Astrocyte of the spinal cord (primary cell): ENCODE measurements around the gene VWA3A.

Experiments used
- DNase-seq: peaks from one replicate; pipeline ENCODE4 v3.0.0; 2011; ENCODE audit warnings: low read depth, low spot score
- H3K4me3 ChIP-seq: 2 replicates; pipeline ENCODE4 v1.5.1; 2011; ENCODE audit warnings: low read depth, mild to moderate bottlenecking, low read length, moderate library complexity
- CTCF ChIP-seq: IDR thresholded peaks from 2 replicates; pipeline ENCODE4 v1.5.1; 2012; ENCODE audit warnings: low read depth, mild to moderate bottlenecking, low read length, inconsistent platforms
- in situ Hi-C: cut with HindIII; loops from 2 replicates; pipeline ENCODE4 v1.10.0; 2017; ENCODE audit warnings: low sequenced_read_pairs

The VWA3A gene

GRCh38 chr16:22086440-22086839 is 5.9 kb upstream of the VWA3A start:
- no peak overlapping the region for H3K4me3 ChIP-seq
- no peak for DNase-seq
- no peak for TF ChIP-seq CTCF
- in situ Hi-C loops, result no loop called here

GRCh38 chr16:22088642-22089041 is 3.7 kb upstream of the VWA3A start:
- in situ Hi-C loops, result no loop called here
- no peak for TF ChIP-seq CTCF
- no peak for DNase-seq
- H3K4me3 ChIP-seq, result no peak overlapping the region

- in situ Hi-C loops, result no loop called here
- DNase-seq, result no peak
- H3K4me3 ChIP-seq, result no peak overlapping the region
- TF ChIP-seq CTCF, result no peak
Measured at GRCh38 chr16:22089910-22090309, 2.4 kb upstream of the VWA3A start.

- DNase-seq, result no peak
- no peak for TF ChIP-seq CTCF
- in situ Hi-C loops, result no loop called here
- no peak overlapping the region for H3K4me3 ChIP-seq
Measured at GRCh38 chr16:22091721-22092120, 620 bp upstream of the VWA3A start.

- no peak for TF ChIP-seq CTCF
- no peak overlapping the region for H3K4me3 ChIP-seq
- in situ Hi-C loops, result no loop called here
- no peak for DNase-seq
Measured at GRCh38 chr16:22093331-22093730, 990 bp downstream of the VWA3A start.

GRCh38 chr16:22093996-22094395 is 1.7 kb downstream of the VWA3A start:
- DNase-seq, result no peak
- H3K4me3 ChIP-seq, result no peak overlapping the region
- in situ Hi-C loops, result no loop called here
- no peak for TF ChIP-seq CTCF
